HCT116 (cell line): ENCODE data around the gene SMYD4. TPM values are rescaled to one million over a fixed set of nuclear protein-coding genes. Genes with fewer than 3 reads are reported as not detected.

Source experiments
- ATAC-seq: fragments of 200-7000 bp; cut with Tn5 transposase; 2 replicates; pipeline ENCODE4 v1.9.1; 2020; ENCODE audit warnings: mild to moderate bottlenecking, moderate library complexity
- BruUV-seq: library from RNA; stranded (reverse); fragments of 400-500 nt; replicated peaks from 2 replicates; lab custom pipeline; 2021; lab: Mats Ljungman, UMichigan
- CTCF ChIA-PET: fragments of 300-600 bp; sonication (Branson Sonifier 250); formaldehyde crosslinking; loops from one replicate; lab custom pipeline; 2021; ENCODE audit warnings: antibody characterized with exemption; lab: Charles Lee
- POLR2A ChIA-PET: fragments of 300-600, 350-600 bp; sonication (Branson Sonifier 250); formaldehyde crosslinking; loops from one replicate; lab custom pipeline; 2021; ENCODE audit warnings: antibody characterized with exemption; lab: Charles Lee
- RAD21 ChIA-PET, 2 experiments: fragments of 300-600 bp; sonication (Branson Sonifier 250); formaldehyde crosslinking; loops; one replicate each; lab custom pipeline; 2023; ENCODE audit warnings: low total read pairs in 2 of 2; ENCODE audit not compliant: uncharacterized antibody in 2 of 2, unreplicated experiment in 2 of 2, low non-redundant PET in 1 of 2; lab: Charles Lee
- DNase-seq: peaks from one replicate; pipeline ENCODE4 v3.0.0-alpha.2; 2010; ENCODE audit warnings: low read depth, low spot score
- H2AFZ ChIP-seq: fragments of 200-600 bp; shearing (Covaris generic), sonication (generic); 2 replicates; pipeline ENCODE4 v1.6.1; 2017; ENCODE audit warnings: low read depth, mixed run types, mixed read lengths, antibody characterized with exemption, low read length; ENCODE audit not compliant: poor library complexity, severe bottlenecking
- H3K27ac ChIP-seq: 2 replicates; pipeline ENCODE4 v1.5.1; 2012; ENCODE audit warnings: low read depth, low read length
- H3K27me3 ChIP-seq: fragments of 200-600 bp; sonication (generic); 2 replicates; pipeline ENCODE4 v1.6.1; 2016; ENCODE audit warnings: mixed run types, low read length, mixed read lengths; ENCODE audit not compliant: insufficient read depth
- H3K36me3 ChIP-seq, 2 experiments: fragments of 200-500 bp in 1 of 2; fragments of 200-600 bp in 1 of 2; sonication (Bioruptor generic) in 1 of 2; sonication (generic) in 1 of 2; 2 replicates each; pipeline versions ENCODE4 v1.5.1 to v1.6.1; 2014 to 2016; ENCODE audit warnings: low read length in 2 of 2, inconsistent platforms in 1 of 2, mixed read lengths in 1 of 2, mixed run types in 1 of 2; ENCODE audit not compliant: insufficient read depth in 2 of 2, control insufficient read depth in 1 of 2
- H3K4me1 ChIP-seq, 2 experiments: fragments of 200-600 bp in 1 of 2; sonication (generic) in 1 of 2; 2 replicates each; pipeline versions ENCODE4 v1.5.1 to v1.6.1; 2012 to 2017; ENCODE audit warnings: low read length in 2 of 2, inconsistent platforms in 1 of 2, mild to moderate bottlenecking in 1 of 2, mixed read lengths in 1 of 2, mixed run types in 1 of 2, moderate library complexity in 1 of 2; ENCODE audit not compliant: insufficient read depth in 2 of 2, control insufficient read depth in 1 of 2
- H3K4me2 ChIP-seq: fragments of 200-600 bp; sonication (generic); 2 replicates; pipeline ENCODE4 v1.6.1; 2017; ENCODE audit warnings: mixed run types, low read length, mixed read lengths
- H3K4me3 ChIP-seq, 2 experiments: fragments of 200-600 bp in 1 of 2; sonication (generic) in 1 of 2; replicated peaks in 1 of 2; 2 replicates each; pipeline ENCODE4 v1.5.1; 2011 to 2016; ENCODE audit warnings: low read length in 2 of 2, control low read depth in 1 of 2, low read depth in 1 of 2, mild to moderate bottlenecking in 1 of 2, mixed read lengths in 1 of 2, mixed run types in 1 of 2
- H3K79me2 ChIP-seq: fragments of 200-600 bp; sonication (generic); 2 replicates; pipeline ENCODE4 v1.6.1; 2017; ENCODE audit warnings: mild to moderate bottlenecking, mixed run types, low read length, moderate library complexity, mixed read lengths; ENCODE audit not compliant: insufficient read depth
- H3K9ac ChIP-seq: fragments of 200-600 bp; sonication (generic); 2 replicates; pipeline ENCODE4 v1.6.1; 2016; ENCODE audit warnings: low read length, mixed read lengths
- H3K9me2 ChIP-seq: fragments of 200-600 bp; sonication (generic), shearing (Covaris generic); 2 replicates; pipeline ENCODE4 v1.6.1; 2017; ENCODE audit warnings: mixed run types, mild to moderate bottlenecking, moderate library complexity; ENCODE audit not compliant: insufficient read depth
- H3K9me3 ChIP-seq, 2 experiments: fragments of 200-500 bp in 1 of 2; fragments of 200-600 bp in 1 of 2; sonication (Bioruptor generic) in 1 of 2; sonication (generic) in 1 of 2; 2 replicates each; pipeline ENCODE4 v1.6.1; 2014 to 2017; ENCODE audit warnings: low read length in 2 of 2, mixed read lengths in 2 of 2, inconsistent platforms in 1 of 2, low read depth in 1 of 2, mild to moderate bottlenecking in 1 of 2, mixed run types in 1 of 2, moderate library complexity in 1 of 2; ENCODE audit not compliant: control insufficient read depth in 1 of 2, insufficient read depth in 1 of 2
- H4K20me1 ChIP-seq: fragments of 200-600 bp; sonication (generic), shearing (Covaris generic); 2 replicates; pipeline ENCODE4 v1.6.1; 2017; ENCODE audit warnings: mixed run types, mild to moderate bottlenecking, moderate library complexity; ENCODE audit not compliant: insufficient read depth
- CEBPB ChIP-seq: IDR thresholded peaks from 2 replicates; pipeline ENCODE4 v1.6.1; 2012; ENCODE audit warnings: low read depth
- EZH2phosphoT487 ChIP-seq: fragments of 200-600 bp; IDR thresholded peaks from 2 replicates; pipeline ENCODE4 v1.6.1; 2018; ENCODE audit warnings: antibody characterized with exemption, borderline replicate concordance
- intact Hi-C: fragments of 100-400 bp; cut with micrococcal nuclease; formaldehyde crosslinking; loops from 2 replicates; pipeline ENCODE4 v1.10.0; 2022
- total RNA-seq: library from RNA; stranded (reverse); gene quantifications from one replicate; pipeline ENCODE4 v1.2.1, GENCODE V29; 2021; ENCODE audit not compliant: unreplicated experiment

The SMYD4 gene
- total RNA-seq, 1 experiment from 2014 or later, result 16.9 TPM

DNA sequence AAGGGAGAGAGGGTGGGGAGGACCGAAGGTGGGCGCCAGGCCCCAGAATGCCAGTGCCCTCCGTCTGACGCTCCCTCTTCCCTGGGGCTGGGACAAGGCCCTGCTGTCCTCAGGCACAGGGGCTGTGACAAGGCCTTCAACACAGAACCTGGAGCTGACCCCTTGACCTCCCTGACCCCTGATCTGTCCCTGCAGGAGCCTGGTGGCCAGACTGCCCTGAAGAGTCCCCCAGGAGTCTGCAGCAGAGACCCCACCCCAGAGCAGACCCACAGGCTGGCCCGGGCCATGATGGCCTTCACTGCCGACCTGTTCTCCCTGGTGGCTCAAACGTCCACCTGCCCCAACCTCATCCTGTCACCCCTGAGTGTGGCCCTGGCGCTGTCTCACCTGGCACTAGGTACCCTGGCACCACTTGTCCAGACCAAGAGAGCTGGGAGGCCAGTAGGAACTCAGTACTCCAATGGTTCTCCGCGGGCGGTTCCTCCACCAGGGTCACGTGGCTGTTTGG, 84.1 kb downstream of the SMYD4 start:
- H4K20me1 ChIP-seq, result no peaks in the 10 kb centered on the region
- no peaks in the 10 kb centered on the region for H3K79me2 ChIP-seq
- no peaks in the 10 kb centered on the region for H3K9me3 ChIP-seq
- no peak overlapping the region for H3K4me3 ChIP-seq
- H3K9ac ChIP-seq, result no peak overlapping the region
- H2AFZ ChIP-seq, result no peak overlapping the region
- H3K36me3 ChIP-seq, result no peaks in the 10 kb centered on the region
- ChIA-PET CTCF (no interaction called here), RAD21 (no interaction called here), POLR2A (no interaction called here)
- BruUV-seq, result no TSS peak
- no peak for TF ChIP-seq CEBPB
- H3K4me2 ChIP-seq, result no peak overlapping the region
- no peak overlapping the region for H3K27ac ChIP-seq
- ATAC-seq, result no peak
- intact Hi-C loops, result no loop called here
- no peaks in the 10 kb centered on the region for H3K4me1 ChIP-seq
- no peaks in the 10 kb centered on the region for H3K27me3 ChIP-seq
- no peak for DNase-seq
- no peaks in the 10 kb centered on the region for H3K9me2 ChIP-seq

DNA sequence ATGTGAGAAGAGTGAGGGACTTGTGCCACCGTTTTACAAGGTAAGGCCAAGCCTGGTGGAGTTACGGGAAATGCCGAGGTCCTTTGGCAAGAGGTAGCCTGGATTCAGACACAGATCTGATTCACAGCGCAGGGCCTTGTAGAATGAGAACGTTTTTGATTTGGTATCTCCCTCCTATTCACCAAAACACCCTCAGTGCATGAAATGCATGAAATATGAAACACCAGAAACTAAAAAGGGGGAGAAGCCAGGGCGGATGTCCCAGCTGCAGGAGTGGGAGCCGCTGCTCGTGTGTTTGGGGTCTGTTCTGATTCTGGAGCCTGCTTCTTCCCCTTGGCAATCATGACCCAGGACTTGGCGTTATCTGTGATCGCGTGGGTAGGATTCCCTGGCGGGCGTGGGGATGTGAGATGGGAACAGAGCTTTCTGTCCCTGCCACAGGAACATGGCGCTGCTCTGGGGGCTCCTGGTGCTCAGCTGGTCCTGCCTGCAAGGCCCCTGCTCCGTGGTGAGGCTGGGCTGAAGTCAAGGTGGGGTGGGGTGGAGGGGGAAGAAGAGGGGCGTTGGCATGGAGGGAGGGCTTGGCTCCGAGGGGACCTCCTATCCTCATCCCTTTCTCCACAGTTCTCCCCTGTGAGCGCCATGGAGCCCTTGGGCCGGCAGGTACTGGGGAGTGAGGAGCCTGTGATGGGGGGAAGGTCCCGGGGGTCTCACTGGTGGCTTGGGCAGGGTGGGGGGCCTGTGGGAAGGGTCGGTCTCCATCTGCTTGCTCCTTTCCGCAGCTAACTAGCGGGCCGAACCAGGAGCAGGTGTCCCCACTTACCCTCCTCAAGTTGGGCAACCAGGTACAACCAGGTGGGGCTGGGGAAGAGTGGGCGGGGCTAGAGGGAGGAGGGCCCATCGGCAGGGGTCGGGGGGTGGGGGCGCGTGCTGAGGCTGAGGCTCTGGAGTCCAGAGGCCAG, 84.9 kb downstream of the SMYD4 start:
- no peak for ATAC-seq
- Histone ChIP-seq H3K27ac (no peak overlapping the region), H3K79me2 (no peaks in the 10 kb centered on the region), H3K9me3 (no peaks in the 10 kb centered on the region), H3K4me2 (no peak overlapping the region), H3K36me3 (no peaks in the 10 kb centered on the region), H3K4me1 (no peaks in the 10 kb centered on the region), H3K4me3 (no peak overlapping the region), H3K27me3 (no peaks in the 10 kb centered on the region), H2AFZ (no peak overlapping the region), H3K9ac (no peak overlapping the region), H3K9me2 (no peaks in the 10 kb centered on the region), H4K20me1 (no peaks in the 10 kb centered on the region)
- POLR2A ChIA-PET, result no interaction called here
- TF ChIP-seq EZH2phosphoT487, result no peak
- CTCF ChIA-PET, result no interaction called here
- RAD21 ChIA-PET, result no interaction called here
- DNase-seq, result no peak
- intact Hi-C loops, result no loop called here
- BruUV-seq, result no TSS peak
